Neural progenitor cell (in vitro differentiated cells): Measurements from ENCODE around the gene RAX2. TPM values are rescaled to one million over a fixed set of nuclear protein-coding genes. Genes with fewer than 3 reads are reported as not detected.

ENCODE experiments used
- DNase-seq: peaks from one replicate; pipeline ENCODE4 v3.0.0-alpha.2; 2016; ENCODE audit warnings: low spot score
- H2AFZ ChIP-seq: fragments of 200-600 bp; sonication (generic); replicated peaks from 2 replicates; pipeline ENCODE4 v1.6.1; 2016; ENCODE audit warnings: antibody characterized with exemption
- H3F3A ChIP-seq: fragments of 200-600 bp; sonication (generic); 2 replicates; pipeline ENCODE4 v1.6.1; 2016; ENCODE audit warnings: antibody characterized with exemption, low read depth
- H3K27ac ChIP-seq: fragments of 200-600 bp; sonication (generic); 2 replicates; pipeline ENCODE4 v1.5.1; 2016; ENCODE audit warnings: mild to moderate bottlenecking
- H3K27me3 ChIP-seq: fragments of 200-600 bp; sonication (generic); 2 replicates; pipeline ENCODE4 v1.6.1; 2016; ENCODE audit warnings: mild to moderate bottlenecking, moderate library complexity
- H3K36me3 ChIP-seq: fragments of 200-600 bp; sonication (generic); 2 replicates; pipeline ENCODE4 v1.5.1; 2016
- H3K4me1 ChIP-seq: fragments of 200-600 bp; sonication (generic); 2 replicates; pipeline ENCODE4 v1.6.1; 2016; ENCODE audit warnings: mixed run types
- H3K4me2 ChIP-seq: fragments of 200-600 bp; sonication (generic); 2 replicates; pipeline ENCODE4 v1.6.1; 2016
- H3K4me3 ChIP-seq: fragments of 200-600 bp; sonication (generic); 2 replicates; pipeline ENCODE4 v1.5.1; 2016
- H3K79me2 ChIP-seq: fragments of 200-600 bp; sonication (generic); 2 replicates; pipeline ENCODE4 v1.6.1; 2016; ENCODE audit warnings: low read depth
- H3K9ac ChIP-seq: fragments of 200-600 bp; sonication (generic); 2 replicates; pipeline ENCODE4 v1.6.1; 2016
- H3K9me3 ChIP-seq: fragments of 200-600 bp; sonication (generic); 2 replicates; pipeline ENCODE4 v1.5.1; 2016; ENCODE audit warnings: low read depth
- H4K20me1 ChIP-seq: fragments of 200-600 bp; sonication (generic); 2 replicates; pipeline ENCODE4 v1.6.1; 2016; ENCODE audit warnings: low read depth
- H3K27ac Mint-ChIP-seq: 3 replicates; pipeline ENCODE4 v1.8.0; 2021; ENCODE audit warnings: mixed read lengths
- H3K27me3 Mint-ChIP-seq: 2 replicates; pipeline ENCODE4 v1.8.0; 2022; ENCODE audit warnings: low read depth, mild to moderate bottlenecking, inconsistent platforms, moderate library complexity, mixed read lengths; ENCODE audit not compliant: insufficient read depth
- H3K36me3 Mint-ChIP-seq: 3 replicates; pipeline ENCODE4 v1.8.0; 2021; ENCODE audit warnings: mixed read lengths
- H3K4me1 Mint-ChIP-seq: 3 replicates; pipeline ENCODE4 v1.8.0; 2021; ENCODE audit warnings: mixed read lengths
- H3K4me3 Mint-ChIP-seq: 3 replicates; pipeline ENCODE4 v1.8.0; 2021; ENCODE audit warnings: mild to moderate bottlenecking, moderate library complexity, mixed read lengths
- H3K9me3 Mint-ChIP-seq: 3 replicates; pipeline ENCODE4 v1.8.0; 2020; ENCODE audit warnings: mixed read lengths
- CTCF ChIP-seq: fragments of 200-600 bp; sonication (generic); IDR thresholded peaks from 2 replicates; pipeline ENCODE4 v1.5.1; 2017; ENCODE audit warnings: antibody characterized with exemption, mild to moderate bottlenecking
- EZH2 ChIP-seq: fragments of 200-600 bp; sonication (generic); IDR thresholded peaks from 2 replicates; pipeline ENCODE4 v1.6.1; 2017; ENCODE audit warnings: antibody characterized with exemption, mild to moderate bottlenecking, moderate library complexity
- EZH2phosphoT487 ChIP-seq: fragments of 200-600 bp; sonication (generic); IDR thresholded peaks from 2 replicates; pipeline ENCODE4 v1.6.1; 2017; ENCODE audit warnings: antibody characterized with exemption
- total RNA-seq: library from RNA; depleted of rRNA; stranded (reverse); fragments of >200 nt; gene quantifications from 2 replicates; pipeline ENCODE4 v1.2.3, GENCODE V29; 2015; ENCODE audit warnings: low replicate concordance

The RAX2 gene
- total RNA-seq, 1 donor from 2014 or later = not detected

GRCh38 chr19:3818918-3819317 lies 46.9 kb upstream of the RAX2 start:
- no peak overlapping the region for H3K4me3 Mint-ChIP-seq
- H3K27ac ChIP-seq = no peak overlapping the region
- no peaks in the 10 kb centered on the region for H3K4me1 ChIP-seq
- DNase-seq = no peak
- no peaks in the 10 kb centered on the region for H3F3A ChIP-seq
- no peaks in the 10 kb centered on the region for H3K9me3 ChIP-seq
- no peak overlapping the region for H3K9ac ChIP-seq
- H3K79me2 ChIP-seq = no peaks in the 10 kb centered on the region
- peaks cover 8% of the 10 kb centered on the region for H3K4me1 Mint-ChIP-seq
- no peaks in the 10 kb centered on the region for H3K36me3 ChIP-seq
- no peak overlapping the region for H3K4me3 ChIP-seq
- no peak for TF ChIP-seq EZH2phosphoT487
- no peak for TF ChIP-seq EZH2
- TF ChIP-seq CTCF = no peak
- H3K36me3 Mint-ChIP-seq = no peaks in the 10 kb centered on the region
- peaks cover 10% of the 10 kb centered on the region for H3K27me3 ChIP-seq
- no peak overlapping the region for H2AFZ ChIP-seq
- no peaks in the 10 kb centered on the region for H3K9me3 Mint-ChIP-seq
- peaks cover 5% of the 10 kb centered on the region for H3K27me3 Mint-ChIP-seq
- H3K4me2 ChIP-seq = no peak overlapping the region
- peaks cover 6% of the 10 kb centered on the region for H4K20me1 ChIP-seq
- no peak overlapping the region for H3K27ac Mint-ChIP-seq

GRCh38 chr19:3818466-3818865 lies 46.4 kb upstream of the RAX2 start:
- Histone ChIP-seq H2AFZ (no peak overlapping the region), H3K9ac (no peak overlapping the region), H3K27ac (no peak overlapping the region), H3K4me1 (no peaks in the 10 kb centered on the region), H3K4me3 (no peak overlapping the region), H3K27me3 (peaks cover 10% of the 10 kb centered on the region), H3K36me3 (no peaks in the 10 kb centered on the region), H3F3A (no peaks in the 10 kb centered on the region), H3K9me3 (no peaks in the 10 kb centered on the region), H3K4me2 (no peak overlapping the region), H3K79me2 (no peaks in the 10 kb centered on the region), H4K20me1 (peaks cover 6% of the 10 kb centered on the region)
- no peak for TF ChIP-seq CTCF
- TF ChIP-seq EZH2phosphoT487 = no peak
- no peak for TF ChIP-seq EZH2
- Mint-ChIP-seq H3K27ac (no peak overlapping the region), H3K36me3 (no peaks in the 10 kb centered on the region), H3K4me3 (no peak overlapping the region), H3K4me1 (peaks cover 8% of the 10 kb centered on the region), H3K27me3 (peaks cover 5% of the 10 kb centered on the region), H3K9me3 (no peaks in the 10 kb centered on the region)
- DNase-seq = no peak

- TF ChIP-seq CTCF = no peak
- TF ChIP-seq EZH2 = no peak
- no peak for TF ChIP-seq EZH2phosphoT487
- H4K20me1 ChIP-seq = peaks cover 6% of the 10 kb centered on the region
- peaks cover 5% of the 10 kb centered on the region for H3K27me3 Mint-ChIP-seq
- no peaks in the 10 kb centered on the region for H3K9me3 Mint-ChIP-seq
- no peaks in the 10 kb centered on the region for H3K9me3 ChIP-seq
- no peaks in the 10 kb centered on the region for H3K79me2 ChIP-seq
- H2AFZ ChIP-seq = no peak overlapping the region
- no peaks in the 10 kb centered on the region for H3K36me3 ChIP-seq
- peak overlapping the region; percentile 90 for H3K27ac Mint-ChIP-seq
- no peak overlapping the region for H3K4me2 ChIP-seq
- no peaks in the 10 kb centered on the region for H3K4me1 ChIP-seq
- no peaks in the 10 kb centered on the region for H3K36me3 Mint-ChIP-seq
- no peaks in the 10 kb centered on the region for H3F3A ChIP-seq
- H3K4me1 Mint-ChIP-seq = peaks cover 8% of the 10 kb centered on the region
- H3K4me3 ChIP-seq = no peak overlapping the region
- peak; percentile 32 for DNase-seq
- H3K27me3 ChIP-seq = peaks cover 9% of the 10 kb centered on the region
- H3K9ac ChIP-seq = no peak overlapping the region
- H3K4me3 Mint-ChIP-seq = no peak overlapping the region
- no peak overlapping the region for H3K27ac ChIP-seq
Observed at GRCh38 chr19:3817761-3818160, 45.7 kb upstream of the RAX2 start.
